Measurements from ENCODE around the gene BOD1.

GRCh38 chr5:173578947-173579615 is 37.4 kb downstream of the BOD1 start:
- TF ChIP-seq CTCF (IDR thresholded peaks at IDR 0.05), result no peak
- TF ChIP-seq EZH2 (IDR thresholded peaks at IDR 0.05), result no peak
- TF ChIP-seq EZH2phosphoT487 (IDR thresholded peaks at IDR 0.05), result no peak

All from neural progenitor cell (in vitro differentiated cells).